ENCODE data around the gene HK3.
"Not testable (repeated sequence)": the region's sequence is repeated elsewhere in the genome, so short reads cannot be mapped to it uniquely, and the experiment has no call there.

HK3 gene

GRCh38 chr5:176873011-176873410 is 26.1 kb downstream of the HK3 start:
- H3K27ac Mint-ChIP-seq; H3K4me3 Mint-ChIP-seq; H3K9me3 Mint-ChIP-seq; DNase-seq; H3K36me3 Mint-ChIP-seq (ENCODE audit: low read depth); ATAC-seq: not testable (repeated sequence)
- H3K27me3 Mint-ChIP-seq, result peaks cover 27% of the 10 kb centered on the region
- peaks cover 10% of the 10 kb centered on the region for H3K4me1 Mint-ChIP-seq

GRCh38 chr5:176872586-176872985 is 26.6 kb downstream of the HK3 start:
- not testable (repeated sequence) for DNase-seq; H3K9me3 Mint-ChIP-seq; H3K4me3 Mint-ChIP-seq; H3K36me3 Mint-ChIP-seq (ENCODE audit: low read depth); H3K27ac Mint-ChIP-seq; ATAC-seq
- Mint-ChIP-seq H3K27me3 (peaks cover 27% of the 10 kb centered on the region), H3K4me1 (peaks cover 10% of the 10 kb centered on the region)

- H3K27ac Mint-ChIP-seq; H3K36me3 Mint-ChIP-seq (ENCODE audit: low read depth); ATAC-seq; H3K4me1 Mint-ChIP-seq; H3K9me3 Mint-ChIP-seq; DNase-seq; H3K4me3 Mint-ChIP-seq: not testable (repeated sequence)
- peaks cover 28% of the 10 kb centered on the region for H3K27me3 Mint-ChIP-seq
These were observed 28.5 kb downstream of the HK3 start for GRCh38 chr5:176870644-176871043.

- no peaks in the 10 kb centered on the region for H3K4me1 Mint-ChIP-seq
- no peak overlapping the region for H3K4me3 Mint-ChIP-seq
- ATAC-seq (no peak), DNase-seq (no peak)
- no peaks in the 10 kb centered on the region for H3K36me3 Mint-ChIP-seq (ENCODE audit: low read depth)
- H3K27ac Mint-ChIP-seq, result no peak overlapping the region
- H3K27me3 Mint-ChIP-seq, result peaks cover 26% of the 10 kb centered on the region
- no peaks in the 10 kb centered on the region for H3K9me3 Mint-ChIP-seq
These were observed 29.0 kb downstream of the HK3 start for GRCh38 chr5:176870110-176870591.

GRCh38 chr5:176869501-176870109 is 29.5 kb downstream of the HK3 start:
- ATAC-seq, result no peak
- no peaks in the 10 kb centered on the region for H3K4me1 Mint-ChIP-seq
- H3K4me3 Mint-ChIP-seq, result no peak overlapping the region
- H3K36me3 Mint-ChIP-seq (ENCODE audit: low read depth), result no peaks in the 10 kb centered on the region
- H3K9me3 Mint-ChIP-seq, result no peaks in the 10 kb centered on the region
- DNase-seq, result no peak
- H3K27ac Mint-ChIP-seq, result no peak overlapping the region
- H3K27me3 Mint-ChIP-seq, result peaks cover 25% of the 10 kb centered on the region

GRCh38 chr5:176868731-176869130 is 30.4 kb downstream of the HK3 start:
- no peaks in the 10 kb centered on the region for H3K36me3 Mint-ChIP-seq (ENCODE audit: low read depth)
- ATAC-seq (no peak), DNase-seq (no peak)
- H3K4me3 Mint-ChIP-seq, result no peak overlapping the region
- peaks cover 27% of the 10 kb centered on the region for H3K27me3 Mint-ChIP-seq
- H3K9me3 Mint-ChIP-seq, result no peaks in the 10 kb centered on the region
- H3K27ac Mint-ChIP-seq, result no peak overlapping the region
- H3K4me1 Mint-ChIP-seq, result no peaks in the 10 kb centered on the region

- no peak for ATAC-seq
- Mint-ChIP-seq H3K9me3 (no peaks in the 10 kb centered on the region), H3K4me1 (no peaks in the 10 kb centered on the region), H3K4me3 (no peak overlapping the region), H3K36me3 (ENCODE audit: low read depth) (no peaks in the 10 kb centered on the region), H3K27ac (no peak overlapping the region), H3K27me3 (peaks cover 30% of the 10 kb centered on the region)
- no peak for DNase-seq
These were observed 31.0 kb downstream of the HK3 start for GRCh38 chr5:176868126-176868525.

GRCh38 chr5:176866707-176867310 is 32.3 kb downstream of the HK3 start:
- Mint-ChIP-seq H3K36me3 (ENCODE audit: low read depth) (no peaks in the 10 kb centered on the region), H3K27me3 (peaks cover 33% of the 10 kb centered on the region), H3K27ac (no peak overlapping the region), H3K4me3 (no peak overlapping the region), H3K9me3 (no peaks in the 10 kb centered on the region), H3K4me1 (no peaks in the 10 kb centered on the region)
- no peak for DNase-seq
- ATAC-seq, result no peak

- Mint-ChIP-seq H3K27ac (no peak overlapping the region), H3K4me1 (no peaks in the 10 kb centered on the region), H3K27me3 (peaks cover 35% of the 10 kb centered on the region), H3K36me3 (ENCODE audit: low read depth) (no peaks in the 10 kb centered on the region), H3K9me3 (no peaks in the 10 kb centered on the region), H3K4me3 (no peak overlapping the region)
- DNase-seq, result no peak
- ATAC-seq, result no peak
These were observed 33.2 kb downstream of the HK3 start for GRCh38 chr5:176865964-176866363.

GRCh38 chr5:176864755-176865154 is 34.4 kb downstream of the HK3 start:
- Mint-ChIP-seq H3K4me1 (no peaks in the 10 kb centered on the region), H3K27me3 (peaks cover 35% of the 10 kb centered on the region), H3K9me3 (no peaks in the 10 kb centered on the region), H3K4me3 (no peak overlapping the region), H3K36me3 (ENCODE audit: low read depth) (no peaks in the 10 kb centered on the region), H3K27ac (no peak overlapping the region)
- DNase-seq (no peak), ATAC-seq (no peak)

- Mint-ChIP-seq H3K27ac (no peak overlapping the region), H3K9me3 (no peaks in the 10 kb centered on the region), H3K4me1 (no peaks in the 10 kb centered on the region), H3K27me3 (peaks cover 35% of the 10 kb centered on the region), H3K4me3 (no peak overlapping the region), H3K36me3 (ENCODE audit: low read depth) (no peaks in the 10 kb centered on the region)
- DNase-seq, result no peak
- no peak for ATAC-seq
These were observed 35.4 kb downstream of the HK3 start for GRCh38 chr5:176863765-176864098.

- no peak overlapping the region for H3K4me3 Mint-ChIP-seq
- H3K36me3 Mint-ChIP-seq (ENCODE audit: low read depth), result no peaks in the 10 kb centered on the region
- no peak for ATAC-seq
- no peak overlapping the region for H3K27ac Mint-ChIP-seq
- H3K4me1 Mint-ChIP-seq, result no peaks in the 10 kb centered on the region
- DNase-seq, result no peak
- H3K9me3 Mint-ChIP-seq, result no peaks in the 10 kb centered on the region
- peaks cover 39% of the 10 kb centered on the region for H3K27me3 Mint-ChIP-seq
These were observed 35.9 kb downstream of the HK3 start for GRCh38 chr5:176863041-176863764.

GRCh38 chr5:176862330-176862995 is 36.7 kb downstream of the HK3 start:
- H3K36me3 Mint-ChIP-seq (ENCODE audit: low read depth), result no peaks in the 10 kb centered on the region
- peaks cover 42% of the 10 kb centered on the region for H3K27me3 Mint-ChIP-seq
- no peak overlapping the region for H3K4me3 Mint-ChIP-seq

GRCh38 chr5:176861276-176861675 is 37.9 kb downstream of the HK3 start:
- ATAC-seq, result no peak
- Mint-ChIP-seq H3K27me3 (peaks cover 31% of the 10 kb centered on the region), H3K9me3 (no peaks in the 10 kb centered on the region), H3K36me3 (ENCODE audit: low read depth) (no peaks in the 10 kb centered on the region), H3K4me1 (no peaks in the 10 kb centered on the region), H3K4me3 (no peak overlapping the region), H3K27ac (no peak overlapping the region)
- DNase-seq, result no peak

More at GRCh38 chr5:176862330-176862995, 36.7 kb downstream of the HK3 start:
- DNase-seq, result no peak
- Mint-ChIP-seq H3K9me3 (no peaks in the 10 kb centered on the region), H3K4me1 (no peaks in the 10 kb centered on the region), H3K27ac (no peak overlapping the region)
- ATAC-seq, result no peak

- ATAC-seq (no peak), DNase-seq (no peak)
- Mint-ChIP-seq H3K9me3 (no peaks in the 10 kb centered on the region), H3K36me3 (ENCODE audit: low read depth) (no peaks in the 10 kb centered on the region), H3K4me1 (no peaks in the 10 kb centered on the region), H3K27ac (no peak overlapping the region), H3K4me3 (no peak overlapping the region), H3K27me3 (peaks cover 23% of the 10 kb centered on the region)
These were observed 38.8 kb downstream of the HK3 start for GRCh38 chr5:176860381-176860780.

All from activated naive CD8-positive, alpha-beta T cell treated with anti-CD3 and anti-CD28 coated beads, Interleukin-2, amount 50 U/mL, for 24 hours (primary cell).